ENCODE measurements around the gene SEZ6L2. TPM values are rescaled to one million over a fixed set of nuclear protein-coding genes. Genes with fewer than 3 reads are reported as not detected.

The SEZ6L2 gene
- total RNA-seq, 4 donors from 2014 or later, result 0.20 to 1.7 (median 0.56) TPM

DNA sequence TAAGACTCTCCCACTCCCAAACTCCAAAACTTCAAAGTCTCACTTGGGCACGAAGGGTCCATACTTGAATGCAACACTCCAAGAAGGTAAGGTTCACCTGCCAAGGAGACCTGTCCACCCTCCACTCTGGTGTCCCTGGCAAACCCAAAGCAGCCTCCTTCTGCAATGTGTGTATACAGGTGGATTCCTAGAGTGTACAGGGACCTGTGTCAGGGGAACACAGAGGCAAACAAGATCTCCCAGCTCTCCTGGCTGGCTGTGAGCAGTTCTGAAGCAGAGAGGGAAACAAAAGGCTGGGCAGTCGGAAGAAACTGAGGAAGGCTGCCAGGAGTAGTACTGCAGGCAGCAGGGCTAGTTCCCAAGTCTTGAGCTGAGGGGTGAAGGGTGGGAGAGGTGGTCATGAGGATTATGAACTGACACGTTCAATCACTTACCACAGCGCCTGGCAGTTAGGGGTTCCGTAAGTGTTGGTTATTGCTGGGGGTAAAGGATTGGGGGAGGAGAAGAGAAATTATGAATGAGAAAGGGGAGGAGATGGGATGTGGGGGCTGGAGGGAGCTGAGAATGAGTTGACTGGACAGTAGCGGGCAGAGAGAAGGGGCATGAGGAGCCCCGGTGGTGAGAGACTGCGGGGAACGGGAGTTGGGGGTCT is 25.9 kb upstream of the SEZ6L2 start:
- Histone ChIP-seq H3K27me3 (no peaks in the 10 kb centered on the region), H3K4me3 (peak overlapping the region; percentile 75 to 99 (median 97)), H3K9me3 (no peaks in the 10 kb centered on the region), H3K36me3 (peaks cover 0 to 29% of the 10 kb centered on the region in 2 donors), H3K4me1 (peaks cover 22 to 25% of the 10 kb centered on the region in 2 donors), H3K27ac (peak overlapping the region in 3 of 4 donors; percentile 88 to 90 (median 88))
- intact Hi-C loops (cut with DNase I; ENCODE audit: low total_unique reads), result loop anchor here (5.0 kb wide), 3 partner anchors 97 to 133 kb away; partner anchors contain the start of genes C16orf92, KIF22 and MAZ
- DNase-seq (no peak), ATAC-seq (no peak)
- in situ Hi-C loops (cut with MboI; ENCODE audit: low sequenced_read_pairs in 4 of 4), result loop anchor here in 1 of 4 donors (10.0 kb wide), 1 partner anchor 50 kb away; the partner anchor contains the start of gene TAOK2
- TF ChIP-seq, protein P1, sequence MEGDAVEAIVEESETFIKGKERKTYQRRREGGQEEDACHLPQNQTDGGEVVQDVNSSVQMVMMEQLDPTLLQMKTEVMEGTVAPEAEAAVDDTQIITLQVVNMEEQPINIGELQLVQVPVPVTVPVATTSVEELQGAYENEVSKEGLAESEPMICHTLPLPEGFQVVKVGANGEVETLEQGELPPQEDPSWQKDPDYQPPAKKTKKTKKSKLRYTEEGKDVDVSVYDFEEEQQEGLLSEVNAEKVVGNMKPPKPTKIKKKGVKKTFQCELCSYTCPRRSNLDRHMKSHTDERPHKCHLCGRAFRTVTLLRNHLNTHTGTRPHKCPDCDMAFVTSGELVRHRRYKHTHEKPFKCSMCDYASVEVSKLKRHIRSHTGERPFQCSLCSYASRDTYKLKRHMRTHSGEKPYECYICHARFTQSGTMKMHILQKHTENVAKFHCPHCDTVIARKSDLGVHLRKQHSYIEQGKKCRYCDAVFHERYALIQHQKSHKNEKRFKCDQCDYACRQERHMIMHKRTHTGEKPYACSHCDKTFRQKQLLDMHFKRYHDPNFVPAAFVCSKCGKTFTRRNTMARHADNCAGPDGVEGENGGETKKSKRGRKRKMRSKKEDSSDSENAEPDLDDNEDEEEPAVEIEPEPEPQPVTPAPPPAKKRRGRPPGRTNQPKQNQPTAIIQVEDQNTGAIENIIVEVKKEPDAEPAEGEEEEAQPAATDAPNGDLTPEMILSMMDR (IDR thresholded peaks at IDR 0.05 in 4 of 5, conservative IDR thresholded peaks at IDR 0.05 in 1 of 5), result no peak
- no peak for TF ChIP-seq POLR2A (IDR thresholded peaks at IDR 0.05)

DNA sequence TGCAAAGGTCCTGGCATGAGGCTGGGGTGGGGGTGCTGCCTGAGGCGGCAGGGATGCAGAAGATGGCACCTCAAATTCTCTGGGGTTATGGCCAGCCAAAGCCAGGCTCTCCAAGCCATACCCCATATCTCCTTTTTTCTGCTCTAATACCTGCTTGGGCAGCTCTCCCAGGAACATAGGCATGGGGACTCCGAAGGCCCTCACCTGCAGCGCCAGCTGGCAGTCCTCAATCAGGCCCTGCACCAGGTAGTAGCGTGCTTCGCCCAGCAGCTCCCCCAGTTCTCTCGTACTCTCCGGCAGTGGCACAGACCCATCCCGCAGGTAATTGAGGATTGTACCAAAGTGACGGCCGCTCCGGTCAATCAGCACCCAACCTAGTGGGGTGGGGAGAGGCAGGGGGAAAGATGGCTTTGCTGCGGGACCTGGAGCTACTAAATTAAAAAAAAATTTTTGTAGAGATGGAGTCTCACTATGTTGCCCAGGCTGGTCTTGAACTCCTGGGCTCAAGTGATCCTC is 23.7 kb upstream of the SEZ6L2 start:
- Histone ChIP-seq H3K27me3 (no peaks in the 10 kb centered on the region), H3K9me3 (no peaks in the 10 kb centered on the region), H3K4me3 (no peak overlapping the region), H3K27ac (no peak overlapping the region), H3K36me3 (peaks cover 0 to 44% of the 10 kb centered on the region in 2 donors), H3K4me1 (peaks cover 22 to 25% of the 10 kb centered on the region in 2 donors)
- intact Hi-C loops (cut with DNase I; ENCODE audit: low total_unique reads), result no loop called here
- no peak for ATAC-seq
- in situ Hi-C loops (cut with MboI; ENCODE audit: low sequenced_read_pairs in 4 of 4), result loop anchor here in 1 of 4 donors (10.0 kb wide), 1 partner anchor 52 kb away; the partner anchor contains the start of gene TAOK2
- TF ChIP-seq, protein P1 (IDR thresholded peaks at IDR 0.05 in 4 of 5, conservative IDR thresholded peaks at IDR 0.05 in 1 of 5), result no peak
- no peak for TF ChIP-seq POLR2A (IDR thresholded peaks at IDR 0.05)
- no peak for DNase-seq

DNA sequence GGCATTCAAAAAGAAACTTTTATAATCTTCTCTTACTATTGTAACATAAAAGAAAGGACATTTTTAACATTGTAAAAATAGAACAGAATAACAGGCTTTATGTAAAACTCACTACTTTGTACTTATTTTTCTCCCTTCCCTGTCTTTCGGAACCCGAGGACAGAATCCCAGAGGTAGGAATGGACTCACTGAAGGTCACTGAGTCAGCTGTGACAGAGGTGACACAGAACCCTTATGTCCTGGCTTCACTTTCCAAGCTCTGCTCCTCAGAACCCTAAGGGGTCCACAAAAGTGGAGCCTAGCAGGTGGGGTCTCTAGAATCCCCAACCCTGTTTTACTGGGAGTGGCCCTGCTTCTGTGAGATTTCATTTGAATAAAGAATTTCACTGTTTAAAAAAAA is 23.0 kb upstream of the SEZ6L2 start:
- H3K27me3 ChIP-seq, result no peaks in the 10 kb centered on the region
- no peaks in the 10 kb centered on the region for H3K9me3 ChIP-seq
- H3K4me1 ChIP-seq, result peaks cover 22 to 24% of the 10 kb centered on the region in 2 donors
- ATAC-seq (no peak), DNase-seq (no peak)
- H3K4me3 ChIP-seq, result no peak overlapping the region
- in situ Hi-C loops (cut with MboI; ENCODE audit: low sequenced_read_pairs in 4 of 4) (loop anchor here in 1 of 4 donors (10.0 kb wide), 1 partner anchor 52 kb away; the partner anchor contains the start of gene TAOK2), intact Hi-C loops (cut with DNase I; ENCODE audit: low total_unique reads) (no loop called here)
- H3K27ac ChIP-seq, result no peak overlapping the region
- peaks cover 0 to 44% of the 10 kb centered on the region in 2 donors for H3K36me3 ChIP-seq
- TF ChIP-seq, protein P1 (IDR thresholded peaks at IDR 0.05 in 4 of 5, conservative IDR thresholded peaks at IDR 0.05 in 1 of 5), result no peak
- TF ChIP-seq POLR2A (IDR thresholded peaks at IDR 0.05), result no peak

DNA sequence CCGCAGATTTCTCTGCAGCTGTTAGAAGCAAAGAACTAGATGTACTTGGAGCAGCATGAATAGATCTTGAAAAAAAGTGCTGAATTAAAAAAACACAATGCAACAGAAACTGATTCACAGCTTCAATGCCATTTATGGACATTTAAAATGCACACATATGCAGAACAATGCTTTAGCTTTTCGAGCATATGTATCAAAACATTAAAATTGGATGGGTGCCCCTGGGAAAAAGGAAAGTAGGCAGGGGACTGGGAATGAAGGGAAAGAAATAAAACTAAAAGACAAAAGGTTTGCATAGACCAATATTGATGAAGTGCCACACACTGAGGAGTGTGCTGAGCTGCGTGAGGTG is 21.7 kb upstream of the SEZ6L2 start:
- H3K27me3 ChIP-seq, result no peaks in the 10 kb centered on the region
- H3K4me1 ChIP-seq, result peaks cover 15 to 16% of the 10 kb centered on the region in 2 donors
- TF ChIP-seq POLR2A (IDR thresholded peaks at IDR 0.05), result no peak
- TF ChIP-seq, protein P1 (IDR thresholded peaks at IDR 0.05 in 4 of 5, conservative IDR thresholded peaks at IDR 0.05 in 1 of 5), result no peak
- no peaks in the 10 kb centered on the region for H3K9me3 ChIP-seq
- no peak overlapping the region for H3K4me3 ChIP-seq
- H3K27ac ChIP-seq, result no peak overlapping the region
- H3K36me3 ChIP-seq, result peaks cover 0 to 44% of the 10 kb centered on the region in 2 donors
- in situ Hi-C loops (cut with MboI; ENCODE audit: low sequenced_read_pairs in 4 of 4), result loop anchor here in 1 of 4 donors (10.0 kb wide), 1 partner anchor 54 kb away; the partner anchor contains the start of gene TAOK2
- ATAC-seq, result no peak
- intact Hi-C loops (cut with DNase I; ENCODE audit: low total_unique reads), result no loop called here
- no peak for DNase-seq

All from gastrocnemius medialis (tissue), 4 donors.